HG03565 (cell line): ENCODE results near the gene PATZ1.
A peak's percentile ranks its signal among the peaks of the same experiment; 100 is the strongest.
"Not testable (repeated sequence)": the region's sequence is repeated elsewhere in the genome, so short reads cannot be mapped to it uniquely, and the experiment has no call there.

Experiments used
- ATAC-seq: cut with Tn5 transposase; IDR thresholded peaks from one replicate; pipeline ENCODE4 v1.9.1; 2021; ENCODE audit warnings: mild to moderate bottlenecking, moderate library complexity; ENCODE audit not compliant: unreplicated experiment

PATZ1 gene

GRCh38 chr22:31346255-31346732, at the start of gene PATZ1:
Gene PATZ1 (minus strand): TSS chr22:31346346. CDS start chr22:31345602, 744 bp downstream.
- ATAC-seq = no peak

GRCh38 chr22:31394326-31394725, 48.2 kb upstream of the PATZ1 start:
- no peak for ATAC-seq

GRCh38 chr22:31393893-31394292, 47.7 kb upstream of the PATZ1 start:
- ATAC-seq = no peak

GRCh38 chr22:31378651-31379050, 32.5 kb upstream of the PATZ1 start:
- not testable (repeated sequence) for ATAC-seq

- no peak for ATAC-seq
Measured at GRCh38 chr22:31378123-31378522, 32.0 kb upstream of the PATZ1 start.

- ATAC-seq = no peak
Measured at GRCh38 chr22:31377612-31378011, 31.5 kb upstream of the PATZ1 start.

- ATAC-seq = no peak
Measured at GRCh38 chr22:31367426-31367825, 21.3 kb upstream of the PATZ1 start.

GRCh38 chr22:31363885-31364465, 17.8 kb upstream of the PATZ1 start:
- ATAC-seq = no peak

GRCh38 chr22:31361743-31362142, 15.6 kb upstream of the PATZ1 start:
- ATAC-seq = no peak

- no peak for ATAC-seq
Measured at GRCh38 chr22:31360029-31360428, 13.9 kb upstream of the PATZ1 start.

GRCh38 chr22:31354515-31354914, 8.4 kb upstream of the PATZ1 start:
- ATAC-seq = no peak

- no peak for ATAC-seq
Measured at GRCh38 chr22:31350410-31350863, 4.3 kb upstream of the PATZ1 start.

- ATAC-seq = no peak
Measured at GRCh38 chr22:31349960-31350359, 3.8 kb upstream of the PATZ1 start.

GRCh38 chr22:31348766-31349165, 2.6 kb upstream of the PATZ1 start:
- no peak for ATAC-seq

GRCh38 chr22:31348009-31348337, 1.8 kb upstream of the PATZ1 start:
- ATAC-seq = not testable (repeated sequence)

GRCh38 chr22:31347251-31348008, 1.3 kb upstream of the PATZ1 start:
- no peak for ATAC-seq

GRCh38 chr22:31346733-31347250, 646 bp upstream of the PATZ1 start:
- no peak for ATAC-seq

- peak; percentile 50 for ATAC-seq
Measured at GRCh38 chr22:31345331-31346254, 553 bp downstream of the PATZ1 start.

GRCh38 chr22:31344578-31345330, 1.4 kb downstream of the PATZ1 start:
- no peak for ATAC-seq

- ATAC-seq = no peak
Measured at GRCh38 chr22:31344256-31344577, 1.9 kb downstream of the PATZ1 start.
